HCT116 (cell line): Measurements from ENCODE around the gene GUSB. TPM values are rescaled to one million over a fixed set of nuclear protein-coding genes. Genes with fewer than 3 reads are reported as not detected.

Source experiments
- ATAC-seq: fragments of 200-7000 bp; cut with Tn5 transposase; 2 replicates; pipeline ENCODE4 v1.9.1; 2020; ENCODE audit warnings: mild to moderate bottlenecking, moderate library complexity
- BruUV-seq: library from RNA; stranded (reverse); fragments of 400-500 nt; replicated peaks from 2 replicates; lab custom pipeline; 2021; lab: Mats Ljungman, UMichigan
- CTCF ChIA-PET: fragments of 300-600 bp; sonication (Branson Sonifier 250); formaldehyde crosslinking; loops from one replicate; lab custom pipeline; 2021; ENCODE audit warnings: antibody characterized with exemption; lab: Charles Lee
- POLR2A ChIA-PET: fragments of 300-600, 350-600 bp; sonication (Branson Sonifier 250); formaldehyde crosslinking; loops from one replicate; lab custom pipeline; 2021; ENCODE audit warnings: antibody characterized with exemption; lab: Charles Lee
- RAD21 ChIA-PET, 2 experiments: fragments of 300-600 bp; sonication (Branson Sonifier 250); formaldehyde crosslinking; loops; one replicate each; lab custom pipeline; 2023; ENCODE audit warnings: low total read pairs in 2 of 2; ENCODE audit not compliant: uncharacterized antibody in 2 of 2, unreplicated experiment in 2 of 2, low non-redundant PET in 1 of 2; lab: Charles Lee
- DNase-seq: peaks from one replicate; pipeline ENCODE4 v3.0.0-alpha.2; 2010; ENCODE audit warnings: low read depth, low spot score
- H2AFZ ChIP-seq: fragments of 200-600 bp; shearing (Covaris generic), sonication (generic); 2 replicates; pipeline ENCODE4 v1.6.1; 2017; ENCODE audit warnings: low read depth, mixed run types, mixed read lengths, antibody characterized with exemption, low read length; ENCODE audit not compliant: poor library complexity, severe bottlenecking
- H3K27ac ChIP-seq: 2 replicates; pipeline ENCODE4 v1.5.1; 2012; ENCODE audit warnings: low read depth, low read length
- H3K27me3 ChIP-seq: fragments of 200-600 bp; sonication (generic); 2 replicates; pipeline ENCODE4 v1.6.1; 2016; ENCODE audit warnings: mixed run types, low read length, mixed read lengths; ENCODE audit not compliant: insufficient read depth
- H3K36me3 ChIP-seq, 2 experiments: fragments of 200-500 bp in 1 of 2; fragments of 200-600 bp in 1 of 2; sonication (Bioruptor generic) in 1 of 2; sonication (generic) in 1 of 2; 2 replicates each; pipeline versions ENCODE4 v1.5.1 to v1.6.1; 2014 to 2016; ENCODE audit warnings: low read length in 2 of 2, inconsistent platforms in 1 of 2, mixed read lengths in 1 of 2, mixed run types in 1 of 2; ENCODE audit not compliant: insufficient read depth in 2 of 2, control insufficient read depth in 1 of 2
- H3K4me1 ChIP-seq, 2 experiments: fragments of 200-600 bp in 1 of 2; sonication (generic) in 1 of 2; 2 replicates each; pipeline versions ENCODE4 v1.5.1 to v1.6.1; 2012 to 2017; ENCODE audit warnings: low read length in 2 of 2, inconsistent platforms in 1 of 2, mild to moderate bottlenecking in 1 of 2, mixed read lengths in 1 of 2, mixed run types in 1 of 2, moderate library complexity in 1 of 2; ENCODE audit not compliant: insufficient read depth in 2 of 2, control insufficient read depth in 1 of 2
- H3K4me2 ChIP-seq: fragments of 200-600 bp; sonication (generic); 2 replicates; pipeline ENCODE4 v1.6.1; 2017; ENCODE audit warnings: mixed run types, low read length, mixed read lengths
- H3K4me3 ChIP-seq, 2 experiments: fragments of 200-600 bp in 1 of 2; sonication (generic) in 1 of 2; replicated peaks in 1 of 2; 2 replicates each; pipeline ENCODE4 v1.5.1; 2011 to 2016; ENCODE audit warnings: low read length in 2 of 2, control low read depth in 1 of 2, low read depth in 1 of 2, mild to moderate bottlenecking in 1 of 2, mixed read lengths in 1 of 2, mixed run types in 1 of 2
- H3K79me2 ChIP-seq: fragments of 200-600 bp; sonication (generic); 2 replicates; pipeline ENCODE4 v1.6.1; 2017; ENCODE audit warnings: mild to moderate bottlenecking, mixed run types, low read length, moderate library complexity, mixed read lengths; ENCODE audit not compliant: insufficient read depth
- H3K9ac ChIP-seq: fragments of 200-600 bp; sonication (generic); 2 replicates; pipeline ENCODE4 v1.6.1; 2016; ENCODE audit warnings: low read length, mixed read lengths
- H3K9me2 ChIP-seq: fragments of 200-600 bp; sonication (generic), shearing (Covaris generic); 2 replicates; pipeline ENCODE4 v1.6.1; 2017; ENCODE audit warnings: mixed run types, mild to moderate bottlenecking, moderate library complexity; ENCODE audit not compliant: insufficient read depth
- H3K9me3 ChIP-seq, 2 experiments: fragments of 200-500 bp in 1 of 2; fragments of 200-600 bp in 1 of 2; sonication (Bioruptor generic) in 1 of 2; sonication (generic) in 1 of 2; 2 replicates each; pipeline ENCODE4 v1.6.1; 2014 to 2017; ENCODE audit warnings: low read length in 2 of 2, mixed read lengths in 2 of 2, inconsistent platforms in 1 of 2, low read depth in 1 of 2, mild to moderate bottlenecking in 1 of 2, mixed run types in 1 of 2, moderate library complexity in 1 of 2; ENCODE audit not compliant: control insufficient read depth in 1 of 2, insufficient read depth in 1 of 2
- H4K20me1 ChIP-seq: fragments of 200-600 bp; sonication (generic), shearing (Covaris generic); 2 replicates; pipeline ENCODE4 v1.6.1; 2017; ENCODE audit warnings: mixed run types, mild to moderate bottlenecking, moderate library complexity; ENCODE audit not compliant: insufficient read depth
- CBX3 ChIP-seq: IDR thresholded peaks from 2 replicates; pipeline ENCODE4 v1.6.1; 2012; ENCODE audit warnings: low read depth
- CTCF ChIP-seq, 3 experiments: fragments of 200-600 bp in 1 of 3; sonication (generic) in 1 of 3; IDR thresholded peaks in 2 of 3; conservative IDR thresholded peaks in 1 of 3; 2 replicates each; pipeline ENCODE4 v1.5.1; 2012 to 2017; ENCODE audit warnings: low read depth in 2 of 3, low read length in 2 of 3, antibody characterized with exemption in 1 of 3, borderline replicate concordance in 1 of 3, control low read depth in 1 of 3, mild to moderate bottlenecking in 1 of 3, mixed read lengths in 1 of 3, mixed run types in 1 of 3, moderate library complexity in 1 of 3; ENCODE audit not compliant: insufficient read depth in 1 of 3
- MAX ChIP-seq: IDR thresholded peaks from 2 replicates; pipeline ENCODE4 v1.6.1; 2012
- RAD21 ChIP-seq: IDR thresholded peaks from 2 replicates; pipeline ENCODE4 v1.6.1; 2012; ENCODE audit warnings: low read depth, mild to moderate bottlenecking
- REST ChIP-seq: IDR thresholded peaks from 2 replicates; pipeline ENCODE4 v1.6.1; 2012; ENCODE audit warnings: low read depth
- SP1 ChIP-seq: IDR thresholded peaks from 2 replicates; pipeline ENCODE4 v1.6.1; 2012; ENCODE audit warnings: low read depth
- SRF ChIP-seq: IDR thresholded peaks from 2 replicates; pipeline ENCODE4 v1.6.1; 2012; ENCODE audit warnings: low read depth
- TCF7L2 ChIP-seq: IDR thresholded peaks from 2 replicates; pipeline ENCODE4 v1.7.0; 2011; ENCODE audit warnings: borderline replicate concordance, inconsistent platforms; ENCODE audit not compliant: insufficient read depth, insufficient read length; ENCODE audit errors: extremely low read depth
- YY1 ChIP-seq: IDR thresholded peaks from 2 replicates; pipeline ENCODE4 v1.6.1; 2011; ENCODE audit warnings: low read length, low read depth, moderate library complexity, mild to moderate bottlenecking; ENCODE audit not compliant: insufficient replicate concordance; ENCODE audit errors: extremely low read depth
- ZBTB33 ChIP-seq: IDR thresholded peaks from 2 replicates; pipeline ENCODE4 v1.6.1; 2011; ENCODE audit warnings: mild to moderate bottlenecking, low read length, moderate library complexity; ENCODE audit not compliant: insufficient replicate concordance; ENCODE audit errors: extremely low read depth
- intact Hi-C: fragments of 100-400 bp; cut with micrococcal nuclease; formaldehyde crosslinking; loops from 2 replicates; pipeline ENCODE4 v1.10.0; 2022
- total RNA-seq: library from RNA; stranded (reverse); gene quantifications from one replicate; pipeline ENCODE4 v1.2.1, GENCODE V29; 2021; ENCODE audit not compliant: unreplicated experiment

The GUSB gene
- total RNA-seq, 1 experiment from 2014 or later: 31.5 TPM

- Histone ChIP-seq H4K20me1 (no peaks in the 10 kb centered on the region), H3K36me3 (peaks cover 15 to 28% of the 10 kb centered on the region in 2 experiments; a peak in 3 of 4 replicates), H3K4me3 (no peak overlapping the region), H3K9me3 (no peaks in the 10 kb centered on the region), H3K27me3 (no peaks in the 10 kb centered on the region), H3K27ac (no peak overlapping the region), H3K4me1 (no peaks in the 10 kb centered on the region), H2AFZ (no peak overlapping the region), H3K9me2 (no peaks in the 10 kb centered on the region), H3K4me2 (no peak overlapping the region), H3K79me2 (peaks cover 17% of the 10 kb centered on the region), H3K9ac (no peak overlapping the region)
- intact Hi-C loops: no loop called here
- TF ChIP-seq SRF (no peak), YY1 (no peak), REST (no peak), ZBTB33 (no peak), CTCF (IDR thresholded peaks at IDR 0.05 in 2 of 3, conservative IDR thresholded peaks at IDR 0.05 in 1 of 3; ENCODE audit: borderline replicate concordance in 1 of 3, insufficient read depth in 1 of 3, low read depth in 2 of 3, low read length in 2 of 3) (no peak), SP1 (no peak), RAD21 (no peak), TCF7L2 (no peak), MAX (no peak), CBX3 (no peak)
- ChIA-PET RAD21 (no interaction called here), POLR2A (no interaction called here), CTCF (no interaction called here)
- ATAC-seq (no peak), DNase-seq (no peak)
- BruUV-seq: no TSS peak
Measured at GRCh38 chr7:65974876-65975275, 7.1 kb downstream of the GUSB start.
